MCF 10A (cell line): Measurements from ENCODE around the gene CTCFL. TPM values are rescaled to one million over a fixed set of nuclear protein-coding genes. Genes with fewer than 3 reads are reported as not detected.

Source experiments
- BruUV-seq: library from RNA; stranded (reverse); fragments of 400-500 nt; replicated peaks from 2 replicates; lab custom pipeline; 2021; lab: Mats Ljungman, UMichigan
- CTCF ChIA-PET: fragments of 300-600 bp; sonication (Branson Sonifier 250); formaldehyde crosslinking; extraction: SDS; loops from one replicate; lab custom pipeline; 2021; ENCODE audit warnings: antibody characterized with exemption, inconsistent platforms; lab: Yijun Ruan, JAX
- POLR2A ChIA-PET: fragments of 300-600, 350-650 bp; sonication (Branson Sonifier 250); formaldehyde crosslinking; extraction: SDS; loops from one replicate; lab custom pipeline; 2020; ENCODE audit warnings: antibody characterized with exemption, inconsistent platforms; lab: Yijun Ruan, JAX
- DNase-seq: peaks from one replicate; pipeline ENCODE4 v3.0.0-alpha.2; 2018; ENCODE audit not compliant: unreplicated experiment
- H3K27ac Mint-ChIP-seq: one replicate; pipeline ENCODE4 v1.8.0; 2022; ENCODE audit warnings: mild to moderate bottlenecking, low read depth, mixed read lengths; ENCODE audit not compliant: unreplicated experiment
- H3K27me3 Mint-ChIP-seq: one replicate; pipeline ENCODE4 v1.8.0; 2022; ENCODE audit warnings: mixed read lengths; ENCODE audit not compliant: insufficient read depth, unreplicated experiment
- H3K36me3 Mint-ChIP-seq: one replicate; pipeline ENCODE4 v1.8.0; 2022; ENCODE audit warnings: mild to moderate bottlenecking, moderate library complexity, mixed read lengths; ENCODE audit not compliant: insufficient read depth, unreplicated experiment
- H3K4me1 Mint-ChIP-seq: one replicate; pipeline ENCODE4 v1.8.0; 2022; ENCODE audit warnings: mixed read lengths; ENCODE audit not compliant: insufficient read depth, unreplicated experiment
- H3K4me3 Mint-ChIP-seq: one replicate; pipeline ENCODE4 v1.8.0; 2022; ENCODE audit warnings: mild to moderate bottlenecking, moderate library complexity, mixed read lengths; ENCODE audit not compliant: unreplicated experiment
- H3K9me3 Mint-ChIP-seq: one replicate; pipeline ENCODE4 v1.8.0; 2022; ENCODE audit warnings: mixed read lengths; ENCODE audit not compliant: unreplicated experiment
- CTCF ChIP-seq: fragments of 200-600 bp; IDR thresholded peaks from one replicate; pipeline ENCODE4 v1.8.0; 2022; ENCODE audit warnings: antibody characterized with exemption, mild to moderate bottlenecking; ENCODE audit not compliant: unreplicated experiment
- intact Hi-C: fragments of 100-400 bp; cut with micrococcal nuclease; formaldehyde crosslinking; loops from 2 replicates; pipeline ENCODE4 v1.14.1; 2022
- total RNA-seq: library from RNA; stranded (reverse); gene quantifications from 2 replicates; pipeline ENCODE4 v1.2.3, GENCODE V29; 2022

CTCFL gene
- total RNA-seq, 1 experiment from 2014 or later, result not detected

GRCh38 chr20:57523782-57524181 lies 1.2 kb downstream of the CTCFL start:
- H3K4me1 Mint-ChIP-seq, result no peaks in the 10 kb centered on the region
- no peaks in the 10 kb centered on the region for H3K9me3 Mint-ChIP-seq
- H3K27ac Mint-ChIP-seq, result no peak overlapping the region
- H3K27me3 Mint-ChIP-seq, result peaks cover 53% of the 10 kb centered on the region
- intact Hi-C loops, result no loop called here
- DNase-seq, result no peak
- no peaks in the 10 kb centered on the region for H3K36me3 Mint-ChIP-seq
- no peak overlapping the region for H3K4me3 Mint-ChIP-seq
- ChIA-PET POLR2A (no interaction called here), CTCF (interaction anchor here (4.5 kb wide), 1 partner anchor 71 kb away, joined by 69 read pairs; no protein-coding TSS in a partner anchor)
- BruUV-seq, result no TSS peak
- no peak for TF ChIP-seq CTCF

- no peak for DNase-seq
- Mint-ChIP-seq H3K4me3 (no peak overlapping the region), H3K9me3 (no peaks in the 10 kb centered on the region), H3K27ac (no peak overlapping the region), H3K4me1 (no peaks in the 10 kb centered on the region), H3K36me3 (no peaks in the 10 kb centered on the region), H3K27me3 (peaks cover 44% of the 10 kb centered on the region)
- ChIA-PET POLR2A (interaction anchor here (0.7 to 2.3 kb wide), 3 partner anchors 9 to 1129 kb away, joined by 3 to 7 read pairs (median 4); no protein-coding TSS in a partner anchor), CTCF (interaction anchor here (0.6 to 4.5 kb wide), 9 partner anchors 8 to 687 kb away, joined by 3 to 69 read pairs (median 4); no protein-coding TSS in a partner anchor)
- intact Hi-C loops, result no loop called here
- no TSS peak for BruUV-seq
- TF ChIP-seq CTCF, result no peak
These were observed 2.4 kb downstream of the CTCFL start for GRCh38 chr20:57522380-57523140.

- BruUV-seq, result no TSS peak
- intact Hi-C loops, result no loop called here
- peaks cover 45% of the 10 kb centered on the region for H3K27me3 Mint-ChIP-seq
These were observed 7.0 kb downstream of the CTCFL start for GRCh38 chr20:57517904-57518303.

More at GRCh38 chr20:57517904-57518303, 7.0 kb downstream of the CTCFL start:
- ChIA-PET POLR2A (interaction anchor here (0.6 kb wide), 1 partner anchor 75 kb away, joined by 3 read pairs; no protein-coding TSS in a partner anchor), CTCF (interaction anchor here (0.5 to 7.2 kb wide), 5 partner anchors 74 to 691 kb away, joined by 3 to 81 read pairs (median 63); no protein-coding TSS in a partner anchor)
- H3K4me3 Mint-ChIP-seq, result no peak overlapping the region
- H3K36me3 Mint-ChIP-seq, result no peaks in the 10 kb centered on the region
- no peak overlapping the region for H3K27ac Mint-ChIP-seq
- H3K4me1 Mint-ChIP-seq, result no peaks in the 10 kb centered on the region
- no peak for DNase-seq
- TF ChIP-seq CTCF, result no peak
- H3K9me3 Mint-ChIP-seq, result no peaks in the 10 kb centered on the region
